Lung microvascular endothelial cell (primary cell): ENCODE data around the gene GALNT17. TPM values are rescaled to one million over a fixed set of nuclear protein-coding genes. Genes with fewer than 3 reads are reported as not detected.

Experiments
- DNase-seq, 2 donors: peaks; one replicate each; pipeline versions ENCODE4 v3.0.0 to v3.0.0-alpha.2; 2010; ENCODE audit warnings: low read depth in 2 of 2
- total RNA-seq: library from RNA; depleted of rRNA; stranded (reverse); fragments of >200 nt; gene quantifications from 2 replicates; pipeline ENCODE4 v1.2.1, GENCODE V29; 2014

Gene GALNT17
- total RNA-seq, 1 donor from 2014 or later, result not detected

DNA sequence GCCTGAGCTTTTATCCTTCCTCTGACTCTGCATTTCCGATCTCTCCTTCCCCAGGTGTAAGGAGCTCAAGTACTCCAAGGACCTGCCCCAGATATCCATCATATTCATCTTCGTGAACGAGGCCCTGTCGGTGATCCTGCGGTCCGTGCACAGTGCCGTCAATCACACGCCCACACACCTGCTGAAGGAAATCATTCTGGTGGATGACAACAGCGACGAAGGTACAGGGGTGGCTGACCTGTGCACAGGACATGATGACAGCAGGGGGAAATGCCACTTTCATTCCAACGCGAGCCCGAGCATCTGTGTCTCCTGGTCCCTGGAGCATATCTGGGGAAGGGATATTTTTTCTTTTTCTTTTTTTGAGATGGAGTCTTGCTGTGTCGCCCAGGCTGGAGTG is 256.2 kb downstream of the GALNT17 start:
- no peak for DNase-seq

- DNase-seq, result no peak
Measured at GRCh38 chr7:71389976-71390375, 258.0 kb downstream of the GALNT17 start.

- no peak for DNase-seq
Measured at GRCh38 chr7:71393661-71394060, 261.7 kb downstream of the GALNT17 start.

GRCh38 chr7:71402684-71403083 is 270.7 kb downstream of the GALNT17 start:
- no peak for DNase-seq

DNA sequence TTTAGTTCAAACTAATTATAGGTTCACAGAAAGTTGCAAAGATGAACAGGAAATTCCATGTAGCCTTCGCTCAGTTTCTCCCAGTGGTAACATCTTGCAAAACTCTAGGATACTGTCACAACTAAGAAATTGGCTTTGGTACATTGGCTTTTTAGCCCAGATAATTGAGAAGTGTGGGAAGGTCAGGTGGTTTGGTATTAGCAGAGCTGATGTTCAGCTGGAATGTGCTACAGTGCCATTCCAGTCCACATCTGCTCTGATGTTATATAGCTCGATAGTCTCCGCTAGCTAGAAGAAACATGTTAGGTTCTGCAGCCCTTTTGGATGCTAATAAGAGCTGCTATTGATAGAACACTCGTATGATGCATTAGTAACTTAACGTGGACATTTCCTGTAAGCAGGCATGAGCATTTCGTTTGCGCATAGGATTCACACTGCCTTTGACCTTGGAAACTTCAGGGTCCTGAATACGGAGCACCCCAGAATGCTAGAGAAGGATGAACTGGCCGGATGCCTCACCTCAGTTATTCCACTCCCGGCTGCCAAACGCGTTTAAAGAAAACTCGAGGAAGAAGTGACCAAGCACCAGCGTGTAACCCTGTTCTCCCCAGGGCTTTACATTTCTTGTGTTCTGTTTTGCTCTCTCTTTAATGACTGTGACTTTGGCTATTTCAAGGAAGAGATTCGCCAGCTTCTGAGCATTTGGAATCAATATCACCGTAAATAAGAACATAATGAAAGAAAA is 271.4 kb downstream of the GALNT17 start:
- DNase-seq, result no peak

DNA sequence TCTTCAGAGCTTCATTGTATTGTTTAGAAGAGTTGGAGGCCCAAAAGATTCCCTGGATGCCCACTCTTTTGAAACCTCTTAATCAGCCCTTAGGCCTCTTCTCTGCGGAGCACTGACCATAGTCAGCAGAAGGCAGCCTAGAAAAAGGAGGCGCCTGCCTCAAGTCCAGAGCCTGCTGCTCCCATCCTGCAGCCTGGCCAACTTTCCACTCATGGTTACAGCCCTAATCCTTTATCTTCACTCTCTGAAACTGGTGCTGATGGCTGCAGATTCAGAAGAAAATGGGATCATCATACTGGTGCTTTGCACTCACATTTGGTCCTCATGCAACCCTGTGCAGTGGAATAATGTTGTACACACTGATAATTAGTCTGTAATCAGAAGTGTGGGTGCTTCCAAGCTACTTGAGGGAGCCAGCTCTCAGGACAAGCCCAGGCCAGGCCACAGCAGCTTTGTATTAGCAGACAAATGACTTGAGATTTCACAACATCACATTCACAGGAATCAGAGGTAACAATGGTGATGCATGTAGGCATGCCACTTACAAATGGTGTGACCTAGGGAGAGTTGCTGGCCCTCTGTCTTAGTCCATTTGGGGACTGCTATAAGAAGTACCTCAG is 272.9 kb downstream of the GALNT17 start:
- DNase-seq, result no peak

- no peak for DNase-seq
Measured at GRCh38 chr7:71408271-71408670, 276.3 kb downstream of the GALNT17 start.

- DNase-seq, result no peak
Measured at GRCh38 chr7:71409550-71410157, 277.7 kb downstream of the GALNT17 start.

GRCh38 chr7:71411475-71411874 is 279.5 kb downstream of the GALNT17 start:
- DNase-seq, result no peak

- no peak for DNase-seq
Measured at GRCh38 chr7:71414490-71414889, 282.5 kb downstream of the GALNT17 start.

- no peak for DNase-seq
Measured at GRCh38 chr7:71419546-71420337, 287.8 kb downstream of the GALNT17 start.

- no peak for DNase-seq
Measured at GRCh38 chr7:71422104-71422503, 290.2 kb downstream of the GALNT17 start.

- DNase-seq, result no peak
Measured at GRCh38 chr7:71424166-71425035, 292.5 kb downstream of the GALNT17 start.

GRCh38 chr7:71429083-71429482 is 297.1 kb downstream of the GALNT17 start:
- DNase-seq, result no peak

DNA sequence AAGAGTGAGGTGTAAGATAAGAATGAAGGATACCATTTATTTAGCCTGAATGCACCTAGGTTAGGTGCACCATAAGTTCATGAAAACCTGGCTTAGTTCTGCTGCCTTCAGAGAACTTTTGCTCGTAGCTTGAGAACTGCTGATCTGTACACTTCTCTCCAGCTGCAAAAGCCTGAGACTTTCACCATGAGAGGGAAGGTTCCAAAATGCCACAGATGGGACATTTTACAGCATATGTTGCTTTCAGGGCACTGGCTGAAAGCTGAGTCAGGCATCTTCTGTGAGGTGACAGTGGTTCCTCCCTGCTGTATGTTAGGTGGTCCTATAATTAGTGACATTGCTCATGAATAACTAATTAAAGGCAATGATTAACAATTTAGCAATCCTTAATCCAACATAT is 298.3 kb downstream of the GALNT17 start:
- DNase-seq, result no peak

GRCh38 chr7:71439321-71439720 is 307.4 kb downstream of the GALNT17 start:
- DNase-seq, result no peak

GRCh38 chr7:71442492-71443190 is 310.7 kb downstream of the GALNT17 start:
- DNase-seq, result no peak

DNA sequence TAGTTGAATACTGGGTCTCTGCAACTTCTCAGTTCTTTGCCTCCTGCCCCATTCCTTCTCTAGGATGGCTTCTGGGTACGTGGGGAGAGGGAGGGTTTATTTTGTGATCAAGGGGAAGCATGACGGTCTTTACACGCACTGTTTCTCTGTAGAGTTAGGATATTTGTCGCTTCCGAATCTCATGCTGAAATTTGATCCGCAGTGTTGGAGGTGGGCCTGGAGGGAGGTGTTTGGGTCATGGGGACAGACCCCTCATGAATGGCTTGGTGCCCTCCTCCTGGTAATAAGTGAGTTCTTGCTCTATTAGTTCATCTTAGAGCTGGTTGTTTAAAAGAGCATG is 311.2 kb downstream of the GALNT17 start:
- DNase-seq, result no peak

- DNase-seq, result no peak
Measured at GRCh38 chr7:71444130-71444529, 312.2 kb downstream of the GALNT17 start.

GRCh38 chr7:71453630-71454029 is 321.7 kb downstream of the GALNT17 start:
- no peak for DNase-seq

DNA sequence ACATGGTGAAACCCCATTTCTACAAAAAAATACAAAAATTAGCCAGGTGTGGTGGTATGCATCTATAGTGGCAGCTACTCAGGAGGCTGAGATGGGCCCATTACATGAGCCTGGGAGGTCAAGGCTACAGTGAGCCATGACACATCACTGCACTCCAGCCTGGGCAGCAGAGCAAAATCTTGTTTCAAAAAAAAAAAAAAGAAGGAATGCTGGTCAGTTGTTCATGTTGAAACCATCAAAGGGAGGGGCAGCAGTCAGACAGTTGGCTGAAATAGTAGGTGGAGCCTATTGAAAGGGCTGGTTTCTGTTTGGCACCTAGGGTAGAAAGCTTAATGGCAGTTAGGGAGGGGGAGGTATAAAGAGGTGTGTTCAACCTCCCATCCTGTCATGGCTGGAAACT is 323.0 kb downstream of the GALNT17 start:
- no peak for DNase-seq
